Left hindlimb (tissue), 1 donor: ENCODE data around the gene CCNB1.
"Not testable (repeated sequence)": the region's sequence is repeated elsewhere in the genome, so short reads cannot be mapped to it uniquely, and the experiment has no call there.

ENCODE experiments used
- DNase-seq: peaks from one replicate; pipeline ENCODE4 v3.0.0-alpha.2; 2018

The CCNB1 gene

GRCh38 chr5:69166686-69167492, at the start of gene CCNB1:
Gene CCNB1, plus strand, starts transcription at chr5:69167150. Its CDS starts 113 bp downstream, at chr5:69167263.
- DNase-seq: peak; percentile 98

- no peak for DNase-seq
Observed at GRCh38 chr5:69129413-69129812, 37.5 kb upstream of the CCNB1 start.

GRCh38 chr5:69130241-69130640, 36.7 kb upstream of the CCNB1 start:
- no peak for DNase-seq

GRCh38 chr5:69131304-69131703, 35.6 kb upstream of the CCNB1 start:
- no peak for DNase-seq

- no peak for DNase-seq
Observed at GRCh38 chr5:69134126-69134525, 32.8 kb upstream of the CCNB1 start.

GRCh38 chr5:69136293-69136692, 30.7 kb upstream of the CCNB1 start:
- no peak for DNase-seq

GRCh38 chr5:69137208-69137607, 29.7 kb upstream of the CCNB1 start:
- DNase-seq: not testable (repeated sequence)

GRCh38 chr5:69137807-69138206, 29.1 kb upstream of the CCNB1 start:
- no peak for DNase-seq

- no peak for DNase-seq
Observed at GRCh38 chr5:69138766-69139165, 28.2 kb upstream of the CCNB1 start.

- not testable (repeated sequence) for DNase-seq
Observed at GRCh38 chr5:69140239-69140638, 26.7 kb upstream of the CCNB1 start.

GRCh38 chr5:69140827-69141226, 26.1 kb upstream of the CCNB1 start:
- no peak for DNase-seq

GRCh38 chr5:69148576-69148975, 18.4 kb upstream of the CCNB1 start:
- DNase-seq: not testable (repeated sequence)

GRCh38 chr5:69148981-69149675, 17.8 kb upstream of the CCNB1 start:
- DNase-seq: no peak

- no peak for DNase-seq
Observed at GRCh38 chr5:69149676-69150010, 17.3 kb upstream of the CCNB1 start.

GRCh38 chr5:69152731-69153130, 14.2 kb upstream of the CCNB1 start:
- no peak for DNase-seq

GRCh38 chr5:69156456-69156855, 10.5 kb upstream of the CCNB1 start:
- DNase-seq: no peak

GRCh38 chr5:69158039-69158438, 8.9 kb upstream of the CCNB1 start:
- DNase-seq: no peak

- no peak for DNase-seq
Observed at GRCh38 chr5:69160651-69161050, 6.3 kb upstream of the CCNB1 start.

GRCh38 chr5:69167493-69167855, 524 bp downstream of the CCNB1 start:
- DNase-seq: no peak

- DNase-seq: no peak
Observed at GRCh38 chr5:69167929-69168328, 979 bp downstream of the CCNB1 start.

- DNase-seq: no peak
Observed at GRCh38 chr5:69170495-69170894, 3.5 kb downstream of the CCNB1 start.

GRCh38 chr5:69170969-69171368, 4.0 kb downstream of the CCNB1 start:
- no peak for DNase-seq

- DNase-seq: not testable (repeated sequence)
Observed at GRCh38 chr5:69181659-69182293, 14.8 kb downstream of the CCNB1 start.

GRCh38 chr5:69184621-69185020, 17.7 kb downstream of the CCNB1 start:
- no peak for DNase-seq
